OCI-M1 (cell line): Measurements from ENCODE around the gene ADCYAP1R1.

Experiments used
- DNase-seq: peaks from one replicate; lab custom pipeline; 2025; lab: John Stamatoyannopoulos, UW

The ADCYAP1R1 gene

GRCh38 chr7:31106303-31107105 lies 54.4 kb downstream of the ADCYAP1R1 start:
- no peak for DNase-seq

- DNase-seq, result no peak
Measured at GRCh38 chr7:31107106-31108090, 55.3 kb downstream of the ADCYAP1R1 start.

- no peak for DNase-seq
Measured at GRCh38 chr7:31108097-31108657, 56.1 kb downstream of the ADCYAP1R1 start.

- DNase-seq, result no peak
Measured at GRCh38 chr7:31109751-31110150, 57.6 kb downstream of the ADCYAP1R1 start.

GRCh38 chr7:31110331-31111108 lies 58.4 kb downstream of the ADCYAP1R1 start:
- DNase-seq, result no peak

GRCh38 chr7:31111109-31111451 lies 59.0 kb downstream of the ADCYAP1R1 start:
- no peak for DNase-seq

GRCh38 chr7:31113660-31114059 lies 61.6 kb downstream of the ADCYAP1R1 start:
- no peak for DNase-seq

GRCh38 chr7:31114593-31115343 lies 62.7 kb downstream of the ADCYAP1R1 start:
- peak; percentile 32 for DNase-seq

GRCh38 chr7:31116615-31117014 lies 64.5 kb downstream of the ADCYAP1R1 start:
- no peak for DNase-seq

GRCh38 chr7:31119249-31119648 lies 67.1 kb downstream of the ADCYAP1R1 start:
- no peak for DNase-seq

- no peak for DNase-seq
Measured at GRCh38 chr7:31120800-31121513, 68.8 kb downstream of the ADCYAP1R1 start.

GRCh38 chr7:31121601-31122000 lies 69.5 kb downstream of the ADCYAP1R1 start:
- no peak for DNase-seq

GRCh38 chr7:31122649-31123058 lies 70.5 kb downstream of the ADCYAP1R1 start:
- DNase-seq, result peak; percentile 76

GRCh38 chr7:31123321-31123720 lies 71.2 kb downstream of the ADCYAP1R1 start:
- no peak for DNase-seq

- DNase-seq, result no peak
Measured at GRCh38 chr7:31123726-31124125, 71.6 kb downstream of the ADCYAP1R1 start.

- DNase-seq, result no peak
Measured at GRCh38 chr7:31125171-31125570, 73.1 kb downstream of the ADCYAP1R1 start.

GRCh38 chr7:31126976-31127375 lies 74.9 kb downstream of the ADCYAP1R1 start:
- DNase-seq, result peak; percentile 2

- no peak for DNase-seq
Measured at GRCh38 chr7:31129067-31129466, 77.0 kb downstream of the ADCYAP1R1 start.

GRCh38 chr7:31133497-31133896 lies 81.4 kb downstream of the ADCYAP1R1 start:
- no peak for DNase-seq
